ENCODE results near the gene ANK2. TPM values are rescaled to one million over a fixed set of nuclear protein-coding genes. Genes with fewer than 3 reads are reported as not detected.

ANK2 gene
- total and polyA plus RNA-seq, 2 donors: 9.0 to 149 TPM

DNA sequence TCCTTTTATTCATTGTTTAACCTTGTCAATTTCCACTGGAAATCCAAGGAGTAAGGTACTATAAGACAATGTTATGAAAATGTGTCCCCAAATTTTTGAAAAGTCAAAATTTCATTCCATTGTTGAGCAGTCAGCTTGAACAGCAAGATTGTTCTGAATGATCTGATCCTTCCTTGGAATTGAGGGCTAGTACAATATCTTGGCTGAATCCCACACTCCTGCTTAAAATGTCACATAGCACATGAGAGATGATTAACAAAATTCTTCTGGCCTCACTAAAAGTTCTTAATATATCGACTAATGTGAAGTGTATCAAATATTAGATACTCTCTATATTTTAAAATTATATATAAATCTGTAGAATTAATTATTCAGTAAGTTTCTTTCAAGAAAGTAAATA lies 104.8 kb downstream of the ANK2 start:
- WGBS: 81% methylated on average over 1 of the region's 1 CpG
- Histone ChIP-seq H3K36me3 (ENCODE audit: insufficient read depth) (no peaks in the 10 kb centered on the region), H3K4me1 (ENCODE audit: insufficient read depth) (no peaks in the 10 kb centered on the region), H3K4me3 (ENCODE audit: low read depth, low read length) (no peak overlapping the region), H3K27ac (ENCODE audit: low read depth) (no peak overlapping the region)
- DNase-seq (ENCODE audit: extremely low spot score): no peak

GRCh38 chr4:113157086-113157857 lies 107.8 kb downstream of the ANK2 start:
- Histone ChIP-seq H3K27ac (ENCODE audit: low read depth) (no peak overlapping the region), H3K36me3 (ENCODE audit: insufficient read depth) (peaks cover 2% of the 10 kb centered on the region), H3K4me1 (ENCODE audit: insufficient read depth) (no peaks in the 10 kb centered on the region), H3K4me3 (ENCODE audit: low read depth, low read length) (no peak overlapping the region)
- no peak for DNase-seq (ENCODE audit: extremely low spot score)
- 60% methylated on average over 3 of the region's 3 CpGs for WGBS

DNA sequence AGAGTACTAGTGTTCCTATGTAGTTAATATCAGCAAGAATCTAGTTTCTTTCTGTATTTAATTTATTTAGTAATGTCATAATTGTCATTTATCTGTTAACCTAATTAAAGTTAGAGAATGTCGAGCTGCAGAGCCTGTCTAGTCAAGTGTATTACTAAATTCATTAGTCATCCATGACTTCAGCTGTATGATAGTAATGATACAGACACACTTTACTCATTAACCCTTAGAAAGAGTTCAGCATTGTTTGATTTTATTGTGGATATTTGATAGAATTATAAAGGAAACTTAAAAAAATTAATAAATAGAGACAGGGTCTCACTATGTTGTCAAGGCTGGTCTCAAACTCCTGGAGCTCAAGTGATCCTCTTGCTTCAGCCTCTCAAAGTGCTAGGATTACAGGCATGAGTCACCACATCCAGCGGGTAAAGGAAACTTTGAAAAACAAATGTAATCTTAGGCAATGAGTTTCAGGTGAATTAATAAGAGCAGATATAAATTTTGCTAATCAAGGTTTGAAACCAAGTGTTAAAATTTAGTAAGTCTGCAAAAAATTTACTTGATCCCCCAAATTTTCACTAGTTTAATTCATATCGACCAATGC lies 110.6 kb downstream of the ANK2 start:
- 93% methylated on average over 3 of the region's 3 CpGs for WGBS
- Histone ChIP-seq H3K27ac (ENCODE audit: low read depth) (no peak overlapping the region), H3K4me3 (ENCODE audit: low read depth, low read length) (no peak overlapping the region), H3K4me1 (ENCODE audit: insufficient read depth) (no peaks in the 10 kb centered on the region), H3K36me3 (ENCODE audit: insufficient read depth) (peaks cover 2% of the 10 kb centered on the region)
- no peak for DNase-seq (ENCODE audit: extremely low spot score)

DNA sequence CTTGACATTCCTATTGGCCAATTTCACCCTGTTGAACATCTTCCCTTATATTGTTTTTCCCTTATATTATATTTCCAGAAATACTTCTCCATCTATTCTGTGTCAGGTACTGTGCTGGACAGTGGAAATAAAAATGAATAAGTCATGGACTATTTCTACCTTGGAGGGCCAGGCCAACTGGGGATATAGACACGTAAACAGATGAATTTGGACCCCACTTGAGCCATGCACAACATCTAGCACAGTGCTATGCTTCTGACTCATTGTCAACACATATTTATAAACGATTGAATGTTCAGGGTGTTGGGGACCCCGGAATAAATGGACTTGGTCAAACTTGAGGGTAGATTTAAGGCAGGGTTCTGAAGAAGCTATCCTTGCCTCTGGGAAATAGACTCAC lies 111.1 kb downstream of the ANK2 start:
- Histone ChIP-seq H3K27ac (ENCODE audit: low read depth) (no peak overlapping the region), H3K4me3 (ENCODE audit: low read depth, low read length) (no peak overlapping the region), H3K36me3 (ENCODE audit: insufficient read depth) (peaks cover 2% of the 10 kb centered on the region), H3K4me1 (ENCODE audit: insufficient read depth) (no peaks in the 10 kb centered on the region)
- no peak for DNase-seq (ENCODE audit: extremely low spot score)
- WGBS: 89% methylated on average over 3 of the region's 3 CpGs

GRCh38 chr4:113162089-113162488 lies 112.6 kb downstream of the ANK2 start:
- 92% methylated on average over 1 of the region's 1 CpG for WGBS
- no peak overlapping the region for H3K27ac ChIP-seq (ENCODE audit: low read depth)

DNA sequence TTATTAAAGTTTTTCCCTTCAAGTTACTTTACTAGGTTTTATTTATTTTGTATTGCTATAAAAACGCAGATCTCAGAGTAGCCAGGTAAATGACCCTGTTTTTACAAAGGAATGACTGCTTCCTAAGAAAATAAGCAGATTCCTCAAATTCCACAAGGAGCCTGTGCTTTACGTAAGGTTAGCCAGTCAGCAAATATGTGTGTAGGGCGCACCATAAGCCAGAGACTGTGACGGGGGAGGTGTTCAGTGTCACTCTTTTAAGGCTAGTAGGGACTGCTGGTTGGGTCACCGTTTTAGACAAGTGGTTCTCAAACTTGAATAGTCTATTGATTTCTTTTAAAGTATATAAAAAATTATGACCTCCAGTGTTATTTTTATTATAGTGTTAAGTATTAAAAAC lies 119.9 kb downstream of the ANK2 start:
- H3K4me3 ChIP-seq (ENCODE audit: low read depth, low read length): no peak overlapping the region
- 68% methylated on average over 5 of the region's 5 CpGs for WGBS
- DNase-seq (ENCODE audit: extremely low spot score): no peak
- no peak overlapping the region for H3K27ac ChIP-seq (ENCODE audit: low read depth)
- no peaks in the 10 kb centered on the region for H3K4me1 ChIP-seq (ENCODE audit: insufficient read depth)
- no peaks in the 10 kb centered on the region for H3K36me3 ChIP-seq (ENCODE audit: insufficient read depth)

More at GRCh38 chr4:113162089-113162488, 112.6 kb downstream of the ANK2 start:
- H3K4me3 ChIP-seq (ENCODE audit: low read depth, low read length): no peak overlapping the region
- DNase-seq (ENCODE audit: extremely low spot score): no peak
- peaks cover 2% of the 10 kb centered on the region for H3K36me3 ChIP-seq (ENCODE audit: insufficient read depth)
- no peaks in the 10 kb centered on the region for H3K4me1 ChIP-seq (ENCODE audit: insufficient read depth)

DNA sequence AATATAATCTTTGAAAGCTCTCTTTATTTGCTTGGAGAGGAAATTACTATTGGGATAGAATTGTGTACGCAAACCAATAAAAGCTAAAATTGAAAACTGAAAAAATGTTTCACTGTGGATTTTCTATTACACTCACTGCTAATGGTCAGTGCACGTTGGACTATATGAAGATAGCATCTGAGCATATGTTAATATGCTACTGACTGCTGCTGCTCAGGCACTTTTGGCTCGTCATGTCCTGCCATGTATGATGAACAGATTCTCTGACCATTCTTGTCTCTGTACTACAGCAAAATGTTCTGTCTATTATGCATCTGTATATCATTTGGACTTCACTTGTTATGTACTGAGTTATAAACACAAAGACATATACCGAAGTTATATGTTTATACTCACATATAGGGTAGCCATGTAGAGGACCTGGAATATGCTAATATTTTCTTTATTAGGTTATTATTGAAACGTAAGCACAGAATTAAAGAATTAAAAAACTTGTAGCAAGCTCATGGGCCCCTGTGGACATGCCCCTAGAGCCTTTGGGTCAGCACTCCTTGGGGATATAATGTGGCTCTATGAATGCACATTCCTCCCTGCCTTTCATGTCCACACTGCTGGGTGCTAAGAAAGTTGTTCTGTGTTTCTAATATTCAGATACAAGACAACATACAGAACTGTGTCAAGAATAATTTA lies 120.8 kb downstream of the ANK2 start:
- WGBS: 67% methylated on average over 5 of the region's 5 CpGs
- Histone ChIP-seq H3K4me3 (ENCODE audit: low read depth, low read length) (no peak overlapping the region), H3K27ac (ENCODE audit: low read depth) (no peak overlapping the region), H3K36me3 (ENCODE audit: insufficient read depth) (no peaks in the 10 kb centered on the region), H3K4me1 (ENCODE audit: insufficient read depth) (no peaks in the 10 kb centered on the region)
- no peak for DNase-seq (ENCODE audit: extremely low spot score)

GRCh38 chr4:113170805-113171468 lies 121.5 kb downstream of the ANK2 start:
- no peak for DNase-seq (ENCODE audit: extremely low spot score)
- Histone ChIP-seq H3K36me3 (ENCODE audit: insufficient read depth) (no peaks in the 10 kb centered on the region), H3K27ac (ENCODE audit: low read depth) (no peak overlapping the region), H3K4me3 (ENCODE audit: low read depth, low read length) (no peak overlapping the region), H3K4me1 (ENCODE audit: insufficient read depth) (no peaks in the 10 kb centered on the region)
- WGBS: 36% methylated on average over 2 of the region's 2 CpGs

DNA sequence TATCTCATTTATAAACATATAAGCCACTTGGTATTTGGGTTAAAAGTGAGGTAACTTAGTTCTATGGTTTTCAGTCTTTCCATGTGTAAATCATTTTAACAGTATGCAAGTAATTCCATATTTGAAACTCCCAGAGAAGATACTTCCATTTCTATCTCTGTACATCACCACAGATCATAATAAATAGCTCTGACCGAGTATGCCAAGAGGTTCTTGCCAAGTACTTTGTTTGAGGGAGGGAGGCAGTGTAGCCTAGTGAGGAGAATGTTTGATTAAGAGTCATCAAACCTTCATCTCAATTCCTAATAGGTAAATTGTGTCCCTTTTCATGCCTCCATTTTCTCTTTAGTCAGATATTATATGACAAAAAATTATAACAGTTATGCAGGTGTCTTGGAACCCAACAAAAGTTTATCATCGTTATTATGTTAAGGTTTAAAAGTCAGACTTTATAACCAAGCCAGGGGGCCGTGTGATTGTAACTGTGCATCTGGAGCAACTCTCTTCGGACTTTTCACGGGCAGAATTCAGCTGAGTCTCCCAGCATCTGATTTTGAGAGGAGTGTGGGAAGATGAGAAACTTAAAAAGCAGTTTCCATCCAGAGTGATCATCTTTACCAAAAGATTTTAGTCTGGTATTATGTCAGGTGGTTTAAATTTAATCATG lies 123.8 kb downstream of the ANK2 start:
- no peak for DNase-seq (ENCODE audit: extremely low spot score)
- no peaks in the 10 kb centered on the region for H3K4me1 ChIP-seq (ENCODE audit: insufficient read depth)
- no peaks in the 10 kb centered on the region for H3K36me3 ChIP-seq (ENCODE audit: insufficient read depth)
- no peak overlapping the region for H3K4me3 ChIP-seq (ENCODE audit: low read depth, low read length)
- no peak overlapping the region for H3K27ac ChIP-seq (ENCODE audit: low read depth)
- 38% methylated on average over 5 of the region's 5 CpGs for WGBS

- Histone ChIP-seq H3K4me3 (ENCODE audit: low read depth, low read length) (no peak overlapping the region), H3K4me1 (ENCODE audit: insufficient read depth) (no peaks in the 10 kb centered on the region), H3K27ac (ENCODE audit: low read depth) (no peak overlapping the region), H3K36me3 (ENCODE audit: insufficient read depth) (no peaks in the 10 kb centered on the region)
- 75% methylated on average over 3 of the region's 3 CpGs for WGBS
- no peak for DNase-seq (ENCODE audit: extremely low spot score)
These were observed 124.4 kb downstream of the ANK2 start for GRCh38 chr4:113173793-113174264.

- no peaks in the 10 kb centered on the region for H3K4me1 ChIP-seq (ENCODE audit: insufficient read depth)
- H3K4me3 ChIP-seq (ENCODE audit: low read depth, low read length): no peak overlapping the region
- no peak for DNase-seq (ENCODE audit: extremely low spot score)
- WGBS: 42% methylated on average over 1 of the region's 1 CpG
- H3K36me3 ChIP-seq (ENCODE audit: insufficient read depth): no peaks in the 10 kb centered on the region
- no peak overlapping the region for H3K27ac ChIP-seq (ENCODE audit: low read depth)
These were observed 129.6 kb downstream of the ANK2 start for GRCh38 chr4:113179091-113179490.

DNA sequence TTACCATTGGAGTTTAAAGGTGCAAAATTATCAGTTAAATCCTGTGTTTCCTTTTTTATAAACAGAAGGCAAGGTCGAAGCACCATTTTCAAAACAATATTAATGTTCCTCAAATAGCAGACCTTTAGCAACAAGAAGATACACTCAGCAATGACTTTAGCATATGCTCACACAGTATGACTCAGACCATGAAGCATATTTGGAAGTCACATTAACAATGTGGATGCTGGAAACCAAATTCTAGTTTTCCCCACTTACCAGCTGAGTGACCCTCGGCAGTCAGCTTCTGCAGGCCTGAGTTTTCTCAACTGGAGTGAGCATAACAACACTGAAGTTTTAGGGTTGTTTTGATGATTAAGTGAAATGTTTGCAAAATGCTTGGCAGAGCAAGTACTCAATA lies 130.5 kb downstream of the ANK2 start:
- Histone ChIP-seq H3K4me1 (ENCODE audit: insufficient read depth) (no peaks in the 10 kb centered on the region), H3K27ac (ENCODE audit: low read depth) (no peak overlapping the region), H3K36me3 (ENCODE audit: insufficient read depth) (no peaks in the 10 kb centered on the region), H3K4me3 (ENCODE audit: low read depth, low read length) (no peak overlapping the region)
- DNase-seq (ENCODE audit: extremely low spot score): no peak
- 51% methylated on average over 2 of the region's 2 CpGs for WGBS

DNA sequence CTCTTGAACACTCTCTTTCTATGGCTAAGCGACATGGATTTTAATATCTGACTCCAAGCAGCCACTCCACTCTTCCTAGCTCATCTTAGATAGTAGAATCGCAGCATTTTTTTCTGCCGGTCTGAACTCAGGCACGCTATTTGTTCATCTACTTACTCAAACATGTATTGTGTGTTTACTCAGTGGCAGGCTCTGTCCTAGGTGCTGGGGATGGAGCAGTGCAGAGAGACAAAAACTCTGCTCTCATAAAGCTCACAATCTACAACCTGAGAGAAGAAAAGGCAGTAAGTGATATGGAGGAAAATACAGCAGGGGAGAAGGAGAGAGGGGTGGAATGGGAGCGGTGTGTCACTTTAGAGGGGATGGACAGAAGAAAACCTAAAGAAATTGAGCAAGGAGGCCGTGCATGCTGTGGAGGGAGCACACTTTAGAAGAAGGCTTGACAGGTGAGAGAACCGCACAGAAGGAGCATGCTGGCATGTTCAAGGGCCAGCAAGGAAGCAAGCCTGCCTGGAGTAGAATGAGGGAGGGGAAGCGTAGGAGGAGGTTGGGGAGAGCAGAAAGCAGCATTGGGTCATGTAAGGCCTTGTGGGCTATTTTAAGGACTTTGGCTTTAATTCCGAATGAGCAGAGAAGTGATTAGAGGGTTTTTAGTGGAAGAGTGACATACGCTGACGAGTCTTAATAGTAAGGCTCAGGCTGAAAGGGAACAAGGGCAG lies 132.0 kb downstream of the ANK2 start:
- Histone ChIP-seq H3K4me1 (ENCODE audit: insufficient read depth) (no peaks in the 10 kb centered on the region), H3K27ac (ENCODE audit: low read depth) (no peak overlapping the region), H3K4me3 (ENCODE audit: low read depth, low read length) (no peak overlapping the region), H3K36me3 (ENCODE audit: insufficient read depth) (no peaks in the 10 kb centered on the region)
- WGBS: 70% methylated on average over 11 of the region's 11 CpGs
- no peak for DNase-seq (ENCODE audit: extremely low spot score)
